ENCODE data around the gene TMEM272. TPM values are rescaled to one million over a fixed set of nuclear protein-coding genes. Genes with fewer than 3 reads are reported as not detected.

TMEM272 gene
- total RNA-seq, 4 donors from 2014 or later, result not detected

- TF ChIP-seq CTCF (IDR thresholded peaks at IDR 0.05; ENCODE audit: low read depth), result no peak
These were observed 76.5 kb downstream of the TMEM272 start for GRCh38 chr13:51768378-51768921.

GRCh38 chr13:51767100-51767499, 77.9 kb downstream of the TMEM272 start:
- no peak for TF ChIP-seq CTCF (IDR thresholded peaks at IDR 0.05; ENCODE audit: low read depth)

GRCh38 chr13:51765142-51765515, 79.8 kb downstream of the TMEM272 start:
- TF ChIP-seq CTCF (IDR thresholded peaks at IDR 0.05; ENCODE audit: low read depth), result no peak

GRCh38 chr13:51764184-51765141, 80.5 kb downstream of the TMEM272 start:
- no peak for TF ChIP-seq CTCF (IDR thresholded peaks at IDR 0.05; ENCODE audit: low read depth)

GRCh38 chr13:51763486-51763885, 81.5 kb downstream of the TMEM272 start:
- TF ChIP-seq CTCF (IDR thresholded peaks at IDR 0.05; ENCODE audit: low read depth), result no peak

Other genes starting within 250 kb of the TMEM272 start
- 10 to 100 TPM; 22.3 to 47.8 (median 29.1) TPM for gene DHRS12, start 41.0 kb downstream of the TMEM272 start, total RNA-seq
- not detected for gene CCDC70, start 16.8 kb upstream of the TMEM272 start, total RNA-seq
- gene ATP7B, start 166.3 kb upstream of the TMEM272 start, total RNA-seq, result 10 to 100 TPM in 2 of 4 donors, 1 to 10 TPM in 2; 4.6 to 12.1 (median 9.4) TPM
- 10 to 100 TPM; 18.9 to 39.5 (median 19.8) TPM for gene ALG11, start 167.2 kb upstream of the TMEM272 start, total RNA-seq
- gene UTP14C, start 179.5 kb upstream of the TMEM272 start, total RNA-seq, result 10 to 100 TPM; 12.9 to 22.0 (median 19.3) TPM

Data from subcutaneous adipose tissue (tissue), 4 donors.